GM13976 (cell line): ENCODE data around the gene ZFHX3.
A peak's percentile ranks its signal among the peaks of the same experiment; 100 is the strongest.

Experiments used
- DNase-seq: peaks from one replicate; pipeline ENCODE4 v3.0.0; 2012; ENCODE audit warnings: low spot score
- in situ Hi-C: fragments of 300-500 bp; cut with MboI; formaldehyde crosslinking; loops from one replicate; pipeline ENCODE4 v1.12.0; 2022; ENCODE audit warnings: low sequenced_read_pairs, mixed read lengths, inconsistent platforms; ENCODE audit not compliant: unreplicated experiment
- TF ChIP-seq, protein P1 (sequence below): IDR thresholded peaks from 2 replicates; pipeline ENCODE4 v1.5.1; 2012; ENCODE audit warnings: borderline replicate concordance, mild to moderate bottlenecking; ENCODE audit not compliant: insufficient read depth; ENCODE audit errors: extremely low read depth, missing control alignments, control extremely low read depth

The ZFHX3 gene

DNA sequence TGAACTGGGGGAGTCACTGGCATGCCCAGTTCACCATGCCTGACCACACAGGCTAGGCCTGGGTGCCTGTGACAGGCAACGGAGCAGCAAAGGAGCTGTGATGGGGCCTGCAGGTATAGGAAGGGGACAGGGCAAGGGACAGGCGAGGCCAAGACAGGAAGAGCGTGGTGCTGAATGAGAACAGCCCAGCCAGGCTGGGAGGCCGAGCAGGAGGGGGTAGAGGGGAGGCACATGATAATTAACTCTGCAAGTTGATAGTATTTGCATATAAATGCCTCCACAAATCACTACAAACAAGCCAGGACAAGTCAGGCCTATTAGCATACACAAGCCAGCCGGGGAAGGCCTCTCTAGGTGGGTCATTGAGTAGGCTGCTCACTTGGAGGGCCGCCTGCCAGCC, 7.8 kb downstream of the ZFHX3 start:
- TF ChIP-seq, protein P1, sequence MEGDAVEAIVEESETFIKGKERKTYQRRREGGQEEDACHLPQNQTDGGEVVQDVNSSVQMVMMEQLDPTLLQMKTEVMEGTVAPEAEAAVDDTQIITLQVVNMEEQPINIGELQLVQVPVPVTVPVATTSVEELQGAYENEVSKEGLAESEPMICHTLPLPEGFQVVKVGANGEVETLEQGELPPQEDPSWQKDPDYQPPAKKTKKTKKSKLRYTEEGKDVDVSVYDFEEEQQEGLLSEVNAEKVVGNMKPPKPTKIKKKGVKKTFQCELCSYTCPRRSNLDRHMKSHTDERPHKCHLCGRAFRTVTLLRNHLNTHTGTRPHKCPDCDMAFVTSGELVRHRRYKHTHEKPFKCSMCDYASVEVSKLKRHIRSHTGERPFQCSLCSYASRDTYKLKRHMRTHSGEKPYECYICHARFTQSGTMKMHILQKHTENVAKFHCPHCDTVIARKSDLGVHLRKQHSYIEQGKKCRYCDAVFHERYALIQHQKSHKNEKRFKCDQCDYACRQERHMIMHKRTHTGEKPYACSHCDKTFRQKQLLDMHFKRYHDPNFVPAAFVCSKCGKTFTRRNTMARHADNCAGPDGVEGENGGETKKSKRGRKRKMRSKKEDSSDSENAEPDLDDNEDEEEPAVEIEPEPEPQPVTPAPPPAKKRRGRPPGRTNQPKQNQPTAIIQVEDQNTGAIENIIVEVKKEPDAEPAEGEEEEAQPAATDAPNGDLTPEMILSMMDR, result no peak
- in situ Hi-C loops, result loop anchor here (25.0 kb wide), 1 partner anchor 378 kb away; no protein-coding TSS in a partner anchor
- no peak for DNase-seq

DNA sequence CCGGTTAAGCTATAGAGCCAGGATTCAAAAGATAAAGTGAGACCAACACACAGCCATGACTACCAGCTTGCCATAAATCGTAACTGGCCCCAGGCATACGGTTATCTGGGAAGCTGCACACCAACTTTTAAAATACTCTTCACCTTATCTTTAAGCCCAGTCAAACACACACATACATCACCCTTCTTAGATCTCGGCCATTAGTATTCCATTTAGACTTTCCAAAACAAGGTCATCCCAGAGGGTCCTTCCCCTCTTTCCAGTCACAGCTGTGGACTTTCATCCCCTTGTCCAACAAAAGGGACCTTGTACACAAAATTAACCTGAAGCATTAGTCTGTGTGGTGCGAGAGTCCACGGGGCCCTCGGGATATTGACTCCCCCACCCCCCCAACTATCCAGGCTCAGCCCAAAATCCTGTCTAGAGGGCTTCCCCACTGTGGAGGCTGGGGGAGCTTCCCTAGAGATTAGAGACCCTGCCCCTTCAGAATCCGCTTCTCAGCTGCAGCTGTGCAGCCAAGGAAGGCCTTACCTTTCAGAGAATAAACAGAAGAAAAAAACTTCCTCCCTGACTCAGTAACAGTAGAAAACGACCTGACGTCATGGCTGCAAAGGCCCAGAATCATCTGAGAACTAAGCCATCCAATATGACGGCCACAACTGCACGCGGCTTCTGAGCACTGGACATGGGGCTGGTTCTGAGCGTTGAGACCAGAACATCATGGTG, 9.9 kb downstream of the ZFHX3 start:
- TF ChIP-seq, protein P1, result no peak
- DNase-seq, result no peak
- in situ Hi-C loops, result loop anchor here (25.0 kb wide), 1 partner anchor 376 kb away; no protein-coding TSS in a partner anchor

DNA sequence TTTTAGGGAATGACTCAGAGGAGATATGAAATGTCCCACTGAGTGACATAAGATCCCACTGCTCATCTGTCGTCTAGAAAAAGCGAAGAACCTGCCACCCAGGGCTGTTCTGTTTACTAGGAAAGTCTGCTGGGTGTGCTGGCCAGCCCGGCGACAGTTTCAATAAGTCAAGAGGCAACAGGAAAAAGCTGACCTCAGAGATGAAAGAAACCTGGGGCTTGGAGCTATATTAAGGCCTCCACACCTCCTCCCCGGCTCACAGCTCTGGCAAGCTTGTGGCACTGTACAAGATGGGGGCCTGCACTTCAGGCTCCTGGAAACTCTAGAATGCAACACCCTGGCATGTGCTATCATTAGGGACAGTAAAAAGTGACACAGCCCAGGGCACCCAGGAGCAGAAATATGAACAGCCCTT, 10.6 kb downstream of the ZFHX3 start:
- TF ChIP-seq, protein P1, result no peak
- peak; percentile 51 for DNase-seq
- in situ Hi-C loops, result loop anchor here (25.0 kb wide), 1 partner anchor 375 kb away; no protein-coding TSS in a partner anchor

DNA sequence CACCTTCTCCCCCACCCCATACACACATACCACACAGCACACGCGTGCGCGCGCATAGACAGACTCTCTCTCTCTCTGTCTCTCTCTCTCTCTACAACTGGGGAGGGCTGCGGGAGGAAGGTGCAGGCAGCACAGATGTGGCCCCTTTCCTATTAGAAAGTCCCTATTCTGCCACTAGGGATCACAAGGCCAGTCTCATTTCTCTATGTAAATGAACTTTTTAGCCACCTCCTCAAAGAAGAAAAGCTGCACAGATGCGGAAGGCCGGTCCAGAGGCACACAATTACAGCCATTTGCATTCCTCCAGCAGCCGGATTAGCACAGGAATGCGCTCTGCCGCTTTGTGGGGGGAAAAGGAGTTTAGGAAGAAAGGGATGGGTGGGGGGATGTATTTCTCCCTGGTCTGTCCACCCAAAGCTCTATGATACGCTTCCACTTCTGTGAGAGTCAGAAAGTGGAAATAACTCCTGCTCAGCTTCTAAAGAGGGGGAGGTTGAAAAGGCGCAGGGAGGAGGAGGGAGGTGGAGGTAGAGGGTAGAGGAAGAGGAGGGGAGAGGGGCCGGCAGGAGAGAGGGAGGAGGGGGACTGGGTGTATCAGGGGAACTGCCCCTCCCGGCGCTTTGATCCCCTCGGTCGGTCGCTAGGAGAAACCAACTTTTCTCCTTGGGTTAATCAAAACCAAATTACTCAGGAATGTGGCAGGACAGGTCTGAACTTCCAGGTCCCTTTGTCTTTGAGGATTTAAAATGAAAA, 11.7 kb downstream of the ZFHX3 start:
- DNase-seq, result peak; percentile 75
- TF ChIP-seq, protein P1, result no peak
- in situ Hi-C loops, result loop anchor here (25.0 kb wide), 1 partner anchor 374 kb away; no protein-coding TSS in a partner anchor

DNA sequence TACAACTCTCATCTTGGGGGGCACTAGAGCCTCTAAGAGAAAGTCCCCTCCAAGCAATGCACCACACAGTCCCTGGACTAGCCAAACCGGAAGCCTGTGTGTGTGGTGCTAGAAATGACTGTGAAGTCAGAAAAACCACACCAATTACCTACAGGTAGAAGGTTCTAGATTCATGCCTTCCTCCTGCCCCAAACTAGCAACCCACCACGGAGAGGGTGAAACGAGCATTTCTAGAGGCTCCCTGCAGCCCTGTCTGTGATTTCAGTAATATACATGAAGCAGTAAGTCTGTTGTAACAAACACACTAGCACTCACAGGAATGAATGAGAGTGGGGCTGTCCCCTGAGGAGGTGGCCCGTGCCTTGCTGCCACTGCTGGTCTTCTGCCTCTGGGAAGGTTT, 13.6 kb downstream of the ZFHX3 start:
- TF ChIP-seq, protein P1, result no peak
- in situ Hi-C loops, result loop anchor here (25.0 kb wide), 1 partner anchor 372 kb away; no protein-coding TSS in a partner anchor
- DNase-seq, result peak; percentile 52

DNA sequence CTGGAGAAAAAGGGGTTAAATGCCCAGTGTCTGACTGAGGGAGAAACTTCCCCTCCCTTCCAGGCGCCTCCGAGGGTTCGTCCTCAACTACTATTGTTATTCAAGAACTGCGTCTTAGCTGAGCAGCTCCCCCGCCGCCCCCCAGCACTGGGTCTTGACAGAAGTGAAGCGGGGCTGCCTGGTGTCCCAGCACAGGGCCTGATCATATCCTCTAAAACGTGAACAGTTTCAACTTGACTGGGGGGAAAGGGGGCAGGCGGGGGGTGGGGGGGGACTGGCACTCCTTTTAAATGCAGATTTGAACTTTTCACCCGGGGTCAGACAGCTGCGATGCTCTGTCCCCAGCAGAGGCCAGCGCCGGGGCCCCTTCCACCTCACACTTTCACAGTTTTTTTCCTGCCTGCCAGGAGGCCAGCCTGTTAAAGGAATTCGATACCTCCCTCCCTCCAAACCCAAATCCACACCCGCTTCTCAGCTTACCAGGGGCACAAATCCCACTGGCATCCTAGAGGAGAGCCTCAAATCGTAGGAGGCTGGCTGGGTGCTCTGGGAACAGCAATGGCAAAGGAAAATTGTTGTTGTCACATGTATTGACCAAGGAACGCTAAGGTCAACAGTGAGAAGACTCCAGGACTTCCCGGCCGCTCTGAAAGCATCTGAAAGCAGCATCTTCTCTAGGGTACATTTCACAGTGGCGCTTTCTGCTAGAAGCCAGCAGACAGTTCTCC, 14.5 kb downstream of the ZFHX3 start:
- in situ Hi-C loops, result loop anchor here (25.0 kb wide), 1 partner anchor 371 kb away; no protein-coding TSS in a partner anchor
- TF ChIP-seq, protein P1, result no peak

More for the DNA sequence above, 14.5 kb downstream of the ZFHX3 start:
- DNase-seq, result no peak
